Suprapubic skin (tissue), 4 donors: ENCODE measurements around the gene CSTF3. TPM values are rescaled to one million over a fixed set of nuclear protein-coding genes. Genes with fewer than 3 reads are reported as not detected.

Experiments used
- DNase-seq, 2 donors: peaks; one replicate each; pipeline ENCODE4 v3.0.0-alpha.2; 2019; ENCODE audit warnings: low spot score in 2 of 2
- H3K27ac ChIP-seq: fragments of 200-600 bp; sonication (generic); one replicate; pipeline ENCODE4 v1.5.1; 2019
- H3K27me3 ChIP-seq: fragments of 200-600 bp; sonication (generic); one replicate; pipeline ENCODE4 v1.5.1; 2019
- H3K36me3 ChIP-seq: fragments of 200-600 bp; sonication (generic); one replicate; pipeline ENCODE4 v1.5.1; 2019
- H3K4me1 ChIP-seq: fragments of 200-600 bp; sonication (generic); one replicate; pipeline ENCODE4 v1.5.1; 2019
- H3K4me3 ChIP-seq: fragments of 200-600 bp; sonication (generic); one replicate; pipeline ENCODE4 v1.5.1; 2019; ENCODE audit warnings: mild to moderate bottlenecking
- H3K9me3 ChIP-seq: fragments of 200-600 bp; sonication (generic); one replicate; pipeline ENCODE4 v1.5.1; 2019
- CTCF ChIP-seq, 2 donors: fragments of 200-600 bp in 1 of 2; fragments of 450-650 bp in 1 of 2; sonication (generic) in 1 of 2; IDR thresholded peaks; one replicate each; pipeline ENCODE4 v1.5.1; 2016 to 2019; ENCODE audit warnings: antibody characterized with exemption in 2 of 2, mild to moderate bottlenecking in 1 of 2, moderate library complexity in 1 of 2
- EP300 ChIP-seq: sonication (generic); formaldehyde crosslinking; IDR thresholded peaks from one replicate; pipeline ENCODE4 v1.6.1; 2017; ENCODE audit warnings: antibody characterized with exemption
- POLR2A ChIP-seq, 2 donors: fragments of 450-650 bp; IDR thresholded peaks; one replicate each; pipeline ENCODE4 v1.6.1; 2017; ENCODE audit warnings: antibody characterized with exemption in 2 of 2, mild to moderate bottlenecking in 2 of 2, moderate library complexity in 2 of 2
- POLR2AphosphoS5 ChIP-seq, 3 donors: sonication (generic); formaldehyde crosslinking; IDR thresholded peaks; one replicate each; pipeline ENCODE4 v1.6.1; 2017; ENCODE audit warnings: antibody characterized with exemption in 3 of 3
- WGBS: methylation state at CpG from one replicate; pipeline ENCODE4 v1.1.5; 2018; 5-methylcytosine and 5-hydroxymethylcytosine counted together
- total RNA-seq, 4 donors: library from RNA; depleted of rRNA; stranded (reverse); fragments of >200 nt; gene quantifications; one replicate each; pipeline ENCODE4 v1.1.0, GENCODE V29; 2016

Gene CSTF3
- total RNA-seq, 4 donors from 2014 or later, result 10.8 to 23.3 (median 12.4) TPM

DNA sequence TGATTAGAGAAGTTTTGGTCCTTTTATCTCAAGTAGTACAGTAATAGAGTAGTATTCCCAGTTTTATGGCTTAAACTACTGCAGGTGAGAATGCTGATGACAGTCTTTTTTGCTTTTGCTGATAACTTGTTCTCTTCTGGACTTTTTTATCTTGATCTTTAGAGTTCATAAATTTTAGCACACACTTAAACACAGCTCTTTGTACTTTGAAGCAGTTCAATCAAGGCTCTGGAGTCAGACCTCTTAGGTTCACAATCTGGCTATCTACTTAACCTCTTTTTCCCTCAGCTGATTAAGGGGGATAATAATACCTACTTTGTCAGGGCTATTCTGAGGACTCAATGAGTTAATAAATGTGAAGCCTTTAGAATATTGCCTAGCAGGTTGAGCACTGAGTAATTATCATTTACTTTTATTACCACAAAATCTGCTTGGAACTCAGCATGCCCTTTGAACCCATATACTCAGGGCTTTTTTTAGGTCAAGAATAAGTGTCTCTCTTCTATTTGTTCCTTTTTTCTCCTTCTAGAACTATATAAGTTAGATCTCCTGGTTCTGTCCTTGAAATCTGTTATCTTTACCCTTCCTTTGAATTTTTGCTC, 51.9 kb downstream of the CSTF3 start:
- Histone ChIP-seq H3K27me3 (no peaks in the 10 kb centered on the region), H3K27ac (no peak overlapping the region), H3K4me3 (no peak overlapping the region), H3K4me1 (no peaks in the 10 kb centered on the region), H3K36me3 (peaks cover 13% of the 10 kb centered on the region), H3K9me3 (no peaks in the 10 kb centered on the region)
- no peak for TF ChIP-seq POLR2AphosphoS5 (IDR thresholded peaks at IDR 0.05)
- TF ChIP-seq POLR2A (IDR thresholded peaks at IDR 0.05), result no peak
- TF ChIP-seq EP300, result no peak
- TF ChIP-seq CTCF (IDR thresholded peaks at IDR 0.05), result no peak
- no peak for DNase-seq

GRCh38 chr11:33103836-33104235, 57.4 kb downstream of the CSTF3 start:
- no peak for DNase-seq
- H3K36me3 ChIP-seq, result peaks cover 55% of the 10 kb centered on the region
- H3K27ac ChIP-seq, result no peak overlapping the region
- no peaks in the 10 kb centered on the region for H3K4me1 ChIP-seq
- no peak for TF ChIP-seq POLR2A (IDR thresholded peaks at IDR 0.05)
- no peak for TF ChIP-seq CTCF (IDR thresholded peaks at IDR 0.05)
- no peak for TF ChIP-seq EP300
- no peak for TF ChIP-seq POLR2AphosphoS5 (IDR thresholded peaks at IDR 0.05)
- no peak overlapping the region for H3K4me3 ChIP-seq
- no peaks in the 10 kb centered on the region for H3K9me3 ChIP-seq
- no peaks in the 10 kb centered on the region for H3K27me3 ChIP-seq

- Histone ChIP-seq H3K4me1 (no peaks in the 10 kb centered on the region), H3K36me3 (peaks cover 33% of the 10 kb centered on the region), H3K4me3 (no peak overlapping the region), H3K9me3 (no peaks in the 10 kb centered on the region), H3K27ac (no peak overlapping the region), H3K27me3 (no peaks in the 10 kb centered on the region)
- WGBS, result 37% methylated on average over 1 of the region's 1 CpG
- no peak for DNase-seq
- no peak for TF ChIP-seq POLR2AphosphoS5 (IDR thresholded peaks at IDR 0.05)
- TF ChIP-seq CTCF (IDR thresholded peaks at IDR 0.05), result no peak
- no peak for TF ChIP-seq POLR2A (IDR thresholded peaks at IDR 0.05)
- TF ChIP-seq EP300, result no peak
Measured at GRCh38 chr11:33094157-33094556, 67.1 kb downstream of the CSTF3 start.

- H3K9me3 ChIP-seq, result no peaks in the 10 kb centered on the region
- no peak for DNase-seq
- H3K36me3 ChIP-seq, result peaks cover 18% of the 10 kb centered on the region
- H3K27ac ChIP-seq, result no peak overlapping the region
- TF ChIP-seq CTCF (IDR thresholded peaks at IDR 0.05), result no peak
- no peak for TF ChIP-seq POLR2A (IDR thresholded peaks at IDR 0.05)
- TF ChIP-seq POLR2AphosphoS5 (IDR thresholded peaks at IDR 0.05), result no peak
- no peak for TF ChIP-seq EP300
- no peaks in the 10 kb centered on the region for H3K27me3 ChIP-seq
- no peak overlapping the region for H3K4me3 ChIP-seq
- H3K4me1 ChIP-seq, result no peaks in the 10 kb centered on the region
Measured at GRCh38 chr11:33089776-33090175, 71.5 kb downstream of the CSTF3 start.

DNA sequence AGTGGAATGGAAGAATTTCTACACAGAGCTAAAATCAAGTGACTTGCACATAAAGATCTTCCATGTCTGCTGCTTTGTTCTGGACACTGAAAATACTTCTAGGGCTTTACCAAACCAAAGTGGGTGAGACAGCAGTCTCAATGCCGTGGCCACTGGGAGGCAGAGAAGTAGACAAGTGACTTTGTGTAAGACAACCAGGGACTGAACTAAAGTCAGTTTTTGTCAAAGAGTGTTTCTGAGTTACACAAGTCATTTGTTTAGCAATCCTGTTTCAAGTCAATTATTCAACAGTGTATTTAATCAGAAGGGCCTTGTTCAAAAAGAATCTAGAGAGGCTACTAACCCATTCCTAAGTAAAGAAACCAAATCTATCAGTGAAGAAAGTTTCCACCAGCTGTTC, 75.3 kb downstream of the CSTF3 start:
- no peak for TF ChIP-seq POLR2A (IDR thresholded peaks at IDR 0.05)
- no peak for TF ChIP-seq POLR2AphosphoS5 (IDR thresholded peaks at IDR 0.05)
- TF ChIP-seq EP300, result no peak
- TF ChIP-seq CTCF (IDR thresholded peaks at IDR 0.05), result no peak
- no peak for DNase-seq
- H3K4me1 ChIP-seq, result no peaks in the 10 kb centered on the region
- H3K36me3 ChIP-seq, result peaks cover 43% of the 10 kb centered on the region
- no peaks in the 10 kb centered on the region for H3K9me3 ChIP-seq
- H3K4me3 ChIP-seq, result no peak overlapping the region
- H3K27ac ChIP-seq, result no peak overlapping the region
- WGBS, result 82% methylated on average over 1 of the region's 1 CpG
- H3K27me3 ChIP-seq, result no peaks in the 10 kb centered on the region
